Progenitor cell of endocrine pancreas (in vitro differentiated cells): ENCODE data around the gene TMEM179. TPM values are rescaled to one million over a fixed set of nuclear protein-coding genes. Genes with fewer than 3 reads are reported as not detected.

Experiments
- DNase-seq: peaks from one replicate; pipeline ENCODE4 v3.0.0; 2021; ENCODE audit warnings: low spot score; ENCODE audit not compliant: unreplicated experiment
- H3K27ac Mint-ChIP-seq: 2 replicates; pipeline ENCODE4 v1.8.0; 2021; ENCODE audit warnings: mild to moderate bottlenecking, moderate library complexity, mixed read lengths
- H3K27me3 Mint-ChIP-seq: 2 replicates; pipeline ENCODE4 v1.8.0; 2021; ENCODE audit warnings: mixed read lengths
- H3K36me3 Mint-ChIP-seq: 2 replicates; pipeline ENCODE4 v1.8.0; 2022; ENCODE audit warnings: mixed read lengths; ENCODE audit not compliant: insufficient read depth
- H3K4me1 Mint-ChIP-seq: 2 replicates; pipeline ENCODE4 v1.8.0; 2021; ENCODE audit warnings: low read depth, mixed read lengths
- H3K4me3 Mint-ChIP-seq: 2 replicates; pipeline ENCODE4 v1.8.0; 2021; ENCODE audit warnings: low read depth, mild to moderate bottlenecking, moderate library complexity, mixed read lengths
- H3K9me3 Mint-ChIP-seq: 2 replicates; pipeline ENCODE4 v1.8.0; 2021; ENCODE audit warnings: low read depth, mixed read lengths
- CTCF ChIP-seq: fragments of 200-600 bp; sonication (generic); IDR thresholded peaks from one replicate; pipeline ENCODE4 v1.5.0; 2021; ENCODE audit warnings: antibody characterized with exemption, mild to moderate bottlenecking; ENCODE audit not compliant: unreplicated experiment
- total RNA-seq: library from RNA; stranded (reverse); gene quantifications from 2 replicates; pipeline ENCODE4 v1.2.1, GENCODE V29; 2021

TMEM179 gene
- total RNA-seq, 1 donor from 2014 or later = 9.2 TPM

- Mint-ChIP-seq H3K9me3 (no peaks in the 10 kb centered on the region), H3K36me3 (no peaks in the 10 kb centered on the region), H3K27ac (no peak overlapping the region), H3K4me3 (no peak overlapping the region), H3K27me3 (peaks cover 6% of the 10 kb centered on the region), H3K4me1 (peaks cover 3% of the 10 kb centered on the region)
- TF ChIP-seq CTCF = no peak
- DNase-seq = no peak
Measured at GRCh38 chr14:104597576-104597975, 7.0 kb downstream of the TMEM179 start.

GRCh38 chr14:104596927-104597351, 7.6 kb downstream of the TMEM179 start:
- no peaks in the 10 kb centered on the region for H3K9me3 Mint-ChIP-seq
- no peak overlapping the region for H3K4me3 Mint-ChIP-seq
- H3K27me3 Mint-ChIP-seq = peaks cover 12% of the 10 kb centered on the region
- peaks cover 3% of the 10 kb centered on the region for H3K4me1 Mint-ChIP-seq
- no peaks in the 10 kb centered on the region for H3K36me3 Mint-ChIP-seq
- TF ChIP-seq CTCF = no peak
- no peak for DNase-seq
- H3K27ac Mint-ChIP-seq = no peak overlapping the region

- Mint-ChIP-seq H3K27ac (no peak overlapping the region), H3K27me3 (peaks cover 12% of the 10 kb centered on the region), H3K4me1 (peaks cover 3% of the 10 kb centered on the region), H3K9me3 (no peaks in the 10 kb centered on the region), H3K36me3 (no peaks in the 10 kb centered on the region), H3K4me3 (no peak overlapping the region)
- TF ChIP-seq CTCF = no peak
- DNase-seq = no peak
Measured at GRCh38 chr14:104596451-104596918, 8.1 kb downstream of the TMEM179 start.

GRCh38 chr14:104595911-104596450, 8.6 kb downstream of the TMEM179 start:
- H3K4me3 Mint-ChIP-seq = no peak overlapping the region
- no peak overlapping the region for H3K27ac Mint-ChIP-seq
- H3K4me1 Mint-ChIP-seq = peaks cover 3% of the 10 kb centered on the region
- H3K27me3 Mint-ChIP-seq = peaks cover 12% of the 10 kb centered on the region
- no peaks in the 10 kb centered on the region for H3K9me3 Mint-ChIP-seq
- H3K36me3 Mint-ChIP-seq = no peaks in the 10 kb centered on the region
- DNase-seq = no peak
- TF ChIP-seq CTCF = no peak

GRCh38 chr14:104595116-104595675, 9.4 kb downstream of the TMEM179 start:
- H3K4me3 Mint-ChIP-seq = no peak overlapping the region
- TF ChIP-seq CTCF = no peak
- no peak overlapping the region for H3K27ac Mint-ChIP-seq
- H3K27me3 Mint-ChIP-seq = peaks cover 10% of the 10 kb centered on the region
- no peak for DNase-seq
- H3K9me3 Mint-ChIP-seq = no peaks in the 10 kb centered on the region
- peaks cover 3% of the 10 kb centered on the region for H3K4me1 Mint-ChIP-seq
- H3K36me3 Mint-ChIP-seq = no peaks in the 10 kb centered on the region
